ENCODE results near the gene CERS2.
A peak's percentile ranks its signal among the peaks of the same experiment; 100 is the strongest.

Gene CERS2

GRCh38 chr1:150997949-150998348, 23.3 kb upstream of the CERS2 start:
- Histone ChIP-seq H3K4me3 (ENCODE audit: low read length in 2 of 2) (no peak overlapping the region), H3K36me3 (ENCODE audit: control insufficient read depth in 2 of 2, insufficient read depth in 2 of 2, low read length in 2 of 2) (peaks cover 46 to 52% of the 10 kb centered on the region in 2 donors), H3K27me3 (ENCODE audit: control insufficient read depth in 2 of 2, insufficient read depth in 2 of 2, low read length in 2 of 2) (no peaks in the 10 kb centered on the region), H3K9ac (ENCODE audit: low read depth in 1 of 2, low read length in 2 of 2) (no peak overlapping the region), H3K9me3 (ENCODE audit: control insufficient read depth in 2 of 2, low read length in 2 of 2) (no peaks in the 10 kb centered on the region), H3K27ac (ENCODE audit: low read depth in 2 of 2, low read length in 2 of 2) (no peak overlapping the region), H3K4me1 (ENCODE audit: control insufficient read depth in 2 of 2, insufficient read depth in 2 of 2, low read length in 2 of 2) (peaks cover 2 to 3% of the 10 kb centered on the region in 2 donors)

GRCh38 chr1:150997126-150997872, 22.7 kb upstream of the CERS2 start:
- Histone ChIP-seq H3K27me3 (ENCODE audit: control insufficient read depth in 2 of 2, insufficient read depth in 2 of 2, low read length in 2 of 2) (no peaks in the 10 kb centered on the region), H3K27ac (ENCODE audit: low read depth in 2 of 2, low read length in 2 of 2) (no peak overlapping the region), H3K9ac (ENCODE audit: low read depth in 1 of 2, low read length in 2 of 2) (no peak overlapping the region), H3K36me3 (ENCODE audit: control insufficient read depth in 2 of 2, insufficient read depth in 2 of 2, low read length in 2 of 2) (peaks cover 44 to 47% of the 10 kb centered on the region in 2 donors), H3K4me1 (ENCODE audit: control insufficient read depth in 2 of 2, insufficient read depth in 2 of 2, low read length in 2 of 2) (peaks cover 0 to 3% of the 10 kb centered on the region in 2 donors), H3K4me3 (ENCODE audit: low read length in 2 of 2) (no peak overlapping the region), H3K9me3 (ENCODE audit: control insufficient read depth in 2 of 2, low read length in 2 of 2) (no peaks in the 10 kb centered on the region)

GRCh38 chr1:150995896-150996295, 21.3 kb upstream of the CERS2 start:
- peaks cover 30 to 34% of the 10 kb centered on the region in 2 donors for H3K36me3 ChIP-seq (ENCODE audit: control insufficient read depth in 2 of 2, insufficient read depth in 2 of 2, low read length in 2 of 2)
- H3K4me3 ChIP-seq (ENCODE audit: low read length in 2 of 2), result no peak overlapping the region
- no peak overlapping the region for H3K27ac ChIP-seq (ENCODE audit: low read depth in 2 of 2, low read length in 2 of 2)
- H3K9ac ChIP-seq (ENCODE audit: low read depth in 1 of 2, low read length in 2 of 2), result peak overlapping the region in 1 of 2 donors; percentile 14
- H3K4me1 ChIP-seq (ENCODE audit: control insufficient read depth in 2 of 2, insufficient read depth in 2 of 2, low read length in 2 of 2), result peaks cover 0 to 3% of the 10 kb centered on the region in 2 donors
- no peaks in the 10 kb centered on the region for H3K9me3 ChIP-seq (ENCODE audit: control insufficient read depth in 2 of 2, low read length in 2 of 2)
- no peaks in the 10 kb centered on the region for H3K27me3 ChIP-seq (ENCODE audit: control insufficient read depth in 2 of 2, insufficient read depth in 2 of 2, low read length in 2 of 2)

GRCh38 chr1:150995460-150995859, 20.8 kb upstream of the CERS2 start:
- H3K9ac ChIP-seq (ENCODE audit: low read depth in 1 of 2, low read length in 2 of 2), result peak overlapping the region in 1 of 2 donors; percentile 14
- peaks cover 0 to 3% of the 10 kb centered on the region in 2 donors for H3K4me1 ChIP-seq (ENCODE audit: control insufficient read depth in 2 of 2, insufficient read depth in 2 of 2, low read length in 2 of 2)
- H3K36me3 ChIP-seq (ENCODE audit: control insufficient read depth in 2 of 2, insufficient read depth in 2 of 2, low read length in 2 of 2), result peaks cover 30 to 32% of the 10 kb centered on the region in 2 donors
- H3K4me3 ChIP-seq (ENCODE audit: low read length in 2 of 2), result no peak overlapping the region
- no peak overlapping the region for H3K27ac ChIP-seq (ENCODE audit: low read depth in 2 of 2, low read length in 2 of 2)
- no peaks in the 10 kb centered on the region for H3K9me3 ChIP-seq (ENCODE audit: control insufficient read depth in 2 of 2, low read length in 2 of 2)
- H3K27me3 ChIP-seq (ENCODE audit: control insufficient read depth in 2 of 2, insufficient read depth in 2 of 2, low read length in 2 of 2), result no peaks in the 10 kb centered on the region

- no peaks in the 10 kb centered on the region for H3K9me3 ChIP-seq (ENCODE audit: control insufficient read depth in 2 of 2, low read length in 2 of 2)
- no peak overlapping the region for H3K27ac ChIP-seq (ENCODE audit: low read depth in 2 of 2, low read length in 2 of 2)
- no peak overlapping the region for H3K9ac ChIP-seq (ENCODE audit: low read depth in 1 of 2, low read length in 2 of 2)
- H3K4me3 ChIP-seq (ENCODE audit: low read length in 2 of 2), result no peak overlapping the region
- H3K27me3 ChIP-seq (ENCODE audit: control insufficient read depth in 2 of 2, insufficient read depth in 2 of 2, low read length in 2 of 2), result no peaks in the 10 kb centered on the region
- peaks cover 23 to 26% of the 10 kb centered on the region in 2 donors for H3K36me3 ChIP-seq (ENCODE audit: control insufficient read depth in 2 of 2, insufficient read depth in 2 of 2, low read length in 2 of 2)
- H3K4me1 ChIP-seq (ENCODE audit: control insufficient read depth in 2 of 2, insufficient read depth in 2 of 2, low read length in 2 of 2), result peaks cover 0 to 3% of the 10 kb centered on the region in 2 donors
Observed at GRCh38 chr1:150994248-150994647, 19.6 kb upstream of the CERS2 start.

- H3K4me1 ChIP-seq (ENCODE audit: control insufficient read depth in 2 of 2, insufficient read depth in 2 of 2, low read length in 2 of 2), result peaks cover 0 to 3% of the 10 kb centered on the region in 2 donors
- H3K9me3 ChIP-seq (ENCODE audit: control insufficient read depth in 2 of 2, low read length in 2 of 2), result no peaks in the 10 kb centered on the region
- peaks cover 9 to 12% of the 10 kb centered on the region in 2 donors for H3K36me3 ChIP-seq (ENCODE audit: control insufficient read depth in 2 of 2, insufficient read depth in 2 of 2, low read length in 2 of 2)
- H3K9ac ChIP-seq (ENCODE audit: low read depth in 1 of 2, low read length in 2 of 2), result no peak overlapping the region
- H3K27me3 ChIP-seq (ENCODE audit: control insufficient read depth in 2 of 2, insufficient read depth in 2 of 2, low read length in 2 of 2), result no peaks in the 10 kb centered on the region
- H3K27ac ChIP-seq (ENCODE audit: low read depth in 2 of 2, low read length in 2 of 2), result no peak overlapping the region
- H3K4me3 ChIP-seq (ENCODE audit: low read length in 2 of 2), result no peak overlapping the region
Observed at GRCh38 chr1:150992626-150993025, 18.0 kb upstream of the CERS2 start.

GRCh38 chr1:150987924-150988323, 13.3 kb upstream of the CERS2 start:
- Histone ChIP-seq H3K27me3 (ENCODE audit: control insufficient read depth in 2 of 2, insufficient read depth in 2 of 2, low read length in 2 of 2) (no peaks in the 10 kb centered on the region), H3K27ac (ENCODE audit: low read depth in 2 of 2, low read length in 2 of 2) (no peak overlapping the region), H3K9me3 (ENCODE audit: control insufficient read depth in 2 of 2, low read length in 2 of 2) (no peaks in the 10 kb centered on the region), H3K4me1 (ENCODE audit: control insufficient read depth in 2 of 2, insufficient read depth in 2 of 2, low read length in 2 of 2) (no peaks in the 10 kb centered on the region), H3K36me3 (ENCODE audit: control insufficient read depth in 2 of 2, insufficient read depth in 2 of 2, low read length in 2 of 2) (no peaks in the 10 kb centered on the region), H3K4me3 (ENCODE audit: low read length in 2 of 2) (no peak overlapping the region), H3K9ac (ENCODE audit: low read depth in 1 of 2, low read length in 2 of 2) (no peak overlapping the region)

- peaks cover 9 to 12% of the 10 kb centered on the region in 2 donors for H3K4me1 ChIP-seq (ENCODE audit: control insufficient read depth in 2 of 2, insufficient read depth in 2 of 2, low read length in 2 of 2)
- H3K36me3 ChIP-seq (ENCODE audit: control insufficient read depth in 2 of 2, insufficient read depth in 2 of 2, low read length in 2 of 2), result no peaks in the 10 kb centered on the region
- no peaks in the 10 kb centered on the region for H3K27me3 ChIP-seq (ENCODE audit: control insufficient read depth in 2 of 2, insufficient read depth in 2 of 2, low read length in 2 of 2)
- no peak overlapping the region for H3K27ac ChIP-seq (ENCODE audit: low read depth in 2 of 2, low read length in 2 of 2)
- H3K9me3 ChIP-seq (ENCODE audit: control insufficient read depth in 2 of 2, low read length in 2 of 2), result no peaks in the 10 kb centered on the region
- H3K4me3 ChIP-seq (ENCODE audit: low read length in 2 of 2), result no peak overlapping the region
- H3K9ac ChIP-seq (ENCODE audit: low read depth in 1 of 2, low read length in 2 of 2), result no peak overlapping the region
Observed at GRCh38 chr1:150985179-150985825, 10.7 kb upstream of the CERS2 start.

- Histone ChIP-seq H3K4me3 (ENCODE audit: low read length in 2 of 2) (no peak within 1 kb of the TSS), H3K27ac (ENCODE audit: low read depth in 2 of 2, low read length in 2 of 2) (no peak within 1 kb of the TSS), H3K36me3 (ENCODE audit: control insufficient read depth in 2 of 2, insufficient read depth in 2 of 2, low read length in 2 of 2) (no peaks in the 10 kb centered on the region), H3K9ac (ENCODE audit: low read depth in 1 of 2, low read length in 2 of 2) (peak within 1 kb of the TSS in 1 of 2 donors; percentile 17), H3K27me3 (ENCODE audit: control insufficient read depth in 2 of 2, insufficient read depth in 2 of 2, low read length in 2 of 2) (no peaks in the 10 kb centered on the region), H3K4me1 (ENCODE audit: control insufficient read depth in 2 of 2, insufficient read depth in 2 of 2, low read length in 2 of 2) (peaks cover 21 to 24% of the 10 kb centered on the region in 2 donors), H3K9me3 (ENCODE audit: control insufficient read depth in 2 of 2, low read length in 2 of 2) (no peaks in the 10 kb centered on the region)
Observed at GRCh38 chr1:150981805-150982712, 7.4 kb upstream of the CERS2 start, which contains the start of gene ANXA9. Gene ANXA9 (plus strand): TSS chr1:150982292. CDS start chr1:150983106, 814 bp downstream.
